Measurements from ENCODE around the gene SEC31B. TPM values are rescaled to one million over a fixed set of nuclear protein-coding genes. Genes with fewer than 3 reads are reported as not detected.

Gene SEC31B
- total and polyA plus RNA-seq, 2 donors (not counting 3 experiments of a cell fraction or from before 2014, with no cell fraction given), result 11.1 to 14.4 TPM

DNA sequence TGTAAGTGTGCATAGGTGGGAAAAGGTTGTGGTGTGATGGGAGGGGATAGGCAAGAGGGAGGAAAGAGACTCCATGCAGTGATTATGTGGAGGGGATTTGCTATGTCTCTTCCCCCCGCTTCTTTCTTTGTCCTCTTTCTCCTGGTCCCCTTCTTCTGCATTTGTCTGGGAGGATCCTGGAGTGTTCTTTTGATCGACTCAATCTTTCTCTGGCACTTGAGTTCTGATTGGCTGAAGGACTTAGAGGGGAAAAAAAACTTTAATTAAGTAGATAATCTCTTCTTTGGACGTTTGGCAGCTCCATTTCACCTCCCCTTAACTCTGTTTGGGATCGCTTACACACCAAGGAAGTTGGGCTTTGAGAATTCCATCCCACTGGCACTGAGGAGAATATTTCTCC lies 57.0 kb downstream of the SEC31B start, which contains the start of gene WNT8B:
TSS of gene WNT8B (plus strand) at position 301 of the 400 bp plus-strand sequence. CDS start 160 bp downstream, outside the sequence.
- H3K79me2 ChIP-seq (ENCODE audit: control insufficient read depth, insufficient read depth, low read length), result no peaks in the 10 kb centered on the region
- no TSS peak for BruUV-seq (replicated peaks)
- dilution Hi-C loops (cut with MboI; ENCODE audit: extremely low pct_ligation_motif_present, low sequenced_read_pairs) (no loop called here), intact Hi-C loops (cut with micrococcal nuclease) (no loop called here)
- no peaks in the 10 kb centered on the region for H4K20me1 ChIP-seq (replicated peaks; ENCODE audit: control insufficient read depth, extremely low read depth, insufficient read depth, low read length)
- ChIA-PET CTCF (interaction anchor here (1.3 kb wide), 1 partner anchor 20 kb away, joined by 3 read pairs; no protein-coding TSS in a partner anchor), POLR2A (no interaction called here)
- no peak within 1 kb of the TSS for H3K27ac ChIP-seq (ENCODE audit: insufficient read depth, low read depth, low read length)
- H3K9me1 ChIP-seq (replicated peaks; ENCODE audit: control insufficient read depth, extremely low read depth, insufficient read depth, low read length), result no peaks in the 10 kb centered on the region
- no peak within 1 kb of the TSS for H2AFZ ChIP-seq (ENCODE audit: low read depth, low read length)
- no peaks in the 10 kb centered on the region for H3K36me3 ChIP-seq (ENCODE audit: control insufficient read depth in 2 of 2, extremely low read depth in 1 of 2, insufficient read depth in 2 of 2, low read length in 2 of 2)
- H3K4me2 ChIP-seq (ENCODE audit: insufficient read depth, low read length), result no peak within 1 kb of the TSS
- TF ChIP-seq POLR2A (IDR thresholded peaks at IDR 0.05; ENCODE audit: low read depth, low read length), result no peak
- TF ChIP-seq GATA2 (IDR thresholded peaks at IDR 0.05; ENCODE audit: insufficient read depth, insufficient read length, low read depth, low read length), result no peak
- TF ChIP-seq POLR2AphosphoS5 (IDR thresholded peaks at IDR 0.05; ENCODE audit: insufficient read depth, low read depth, low read length), result no peak
- TF ChIP-seq, protein P1, sequence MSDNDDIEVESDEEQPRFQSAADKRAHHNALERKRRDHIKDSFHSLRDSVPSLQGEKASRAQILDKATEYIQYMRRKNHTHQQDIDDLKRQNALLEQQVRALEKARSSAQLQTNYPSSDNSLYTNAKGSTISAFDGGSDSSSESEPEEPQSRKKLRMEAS (IDR thresholded peaks at IDR 0.05; ENCODE audit: insufficient read depth, insufficient read length), result no peak
- no peak for TF ChIP-seq EZH2 (IDR thresholded peaks at IDR 0.05; ENCODE audit: borderline replicate concordance, low read depth, low read length, severe bottlenecking)
- no peak for TF ChIP-seq FOS (IDR thresholded peaks at IDR 0.05; ENCODE audit: borderline replicate concordance, insufficient read depth, low read length)
- no peak for TF ChIP-seq JUN (IDR thresholded peaks at IDR 0.05; ENCODE audit: borderline replicate concordance, insufficient read depth, insufficient read length, low read depth)
- TF ChIP-seq MYC (IDR thresholded peaks at IDR 0.05; ENCODE audit: low read depth, low read length), result no peak
- TF ChIP-seq CTCF (IDR thresholded peaks at IDR 0.05; ENCODE audit: extremely low read depth in 1 of 2, insufficient read depth in 1 of 2, low read depth in 1 of 2, low read length in 2 of 2), result no peak
- DNase-seq (ENCODE audit: low read depth, low spot score) (no peak), FAIRE-seq (no peak)
- no peaks in the 10 kb centered on the region for H3K9me3 ChIP-seq (replicated peaks; ENCODE audit: control insufficient read depth, insufficient read depth, low read length)
- no peaks in the 10 kb centered on the region for H3K4me1 ChIP-seq (ENCODE audit: control insufficient read depth, extremely low read depth, insufficient read depth, low read length)
- H3K9ac ChIP-seq (replicated peaks; ENCODE audit: extremely low read depth, insufficient read depth, low read length), result no peak within 1 kb of the TSS
- no peak within 1 kb of the TSS for H3K4me3 ChIP-seq (replicated peaks in 1 of 3; ENCODE audit: insufficient read depth in 1 of 3, low read depth in 1 of 3, low read length in 3 of 3)
- peaks cover 36 to 47% of the 10 kb centered on the region in 2 experiments for H3K27me3 ChIP-seq (ENCODE audit: control insufficient read depth in 2 of 2, insufficient read depth in 2 of 2, low read length in 2 of 2)

Data from endothelial cell of umbilical vein (primary cell).